GM12874 (cell line): ENCODE results near the gene GNAT2.
A peak's percentile ranks its signal among the peaks of the same experiment; 100 is the strongest.

Experiments
- CTCF ChIP-seq: IDR thresholded peaks from 2 replicates; pipeline ENCODE4 v1.5.1; 2011; ENCODE audit warnings: low read depth, mild to moderate bottlenecking, control low read depth, low read length, moderate library complexity; ENCODE audit not compliant: insufficient read depth

GNAT2 gene

GRCh38 chr1:109610609-109611307 lies 8.7 kb downstream of the GNAT2 start:
- TF ChIP-seq CTCF: no peak

GRCh38 chr1:109609881-109610280 lies 9.5 kb downstream of the GNAT2 start:
- TF ChIP-seq CTCF: no peak

- TF ChIP-seq CTCF: no peak
These were observed 14.0 kb downstream of the GNAT2 start for GRCh38 chr1:109605381-109605780.

- TF ChIP-seq CTCF: no peak
These were observed 16.2 kb downstream of the GNAT2 start for GRCh38 chr1:109603229-109603628.

GRCh38 chr1:109598655-109599054 lies 20.8 kb downstream of the GNAT2 start:
- peak; percentile 37; the same call in 1 of the 2 replicates for TF ChIP-seq CTCF

GRCh38 chr1:109598156-109598555 lies 21.3 kb downstream of the GNAT2 start:
- TF ChIP-seq CTCF: no peak

- TF ChIP-seq CTCF: no peak
These were observed 23.9 kb downstream of the GNAT2 start for GRCh38 chr1:109595531-109595930.
